Measurements from ENCODE around the gene C22orf39.

DNA sequence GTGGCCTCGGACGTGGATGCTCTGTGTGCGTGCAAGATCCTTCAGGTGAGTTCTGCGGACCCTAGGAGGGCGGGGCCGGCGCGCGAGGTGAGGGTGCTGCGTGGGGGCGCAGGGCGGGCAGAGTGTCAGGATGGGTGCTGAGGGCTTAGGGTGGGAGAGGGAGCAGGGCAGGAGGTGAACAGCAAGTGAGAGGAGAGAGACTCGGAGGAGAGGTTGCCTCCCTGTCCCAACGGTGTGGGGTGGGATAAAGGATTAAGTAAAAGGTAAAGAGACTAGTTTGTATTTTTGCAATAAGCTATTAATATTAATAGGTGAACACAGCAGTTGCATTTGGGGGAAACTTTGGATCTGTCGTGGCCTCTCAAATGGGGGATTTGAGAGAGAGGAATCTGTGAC is 32.7 kb upstream of the C22orf39 start:
- TF ChIP-seq, protein P1, sequence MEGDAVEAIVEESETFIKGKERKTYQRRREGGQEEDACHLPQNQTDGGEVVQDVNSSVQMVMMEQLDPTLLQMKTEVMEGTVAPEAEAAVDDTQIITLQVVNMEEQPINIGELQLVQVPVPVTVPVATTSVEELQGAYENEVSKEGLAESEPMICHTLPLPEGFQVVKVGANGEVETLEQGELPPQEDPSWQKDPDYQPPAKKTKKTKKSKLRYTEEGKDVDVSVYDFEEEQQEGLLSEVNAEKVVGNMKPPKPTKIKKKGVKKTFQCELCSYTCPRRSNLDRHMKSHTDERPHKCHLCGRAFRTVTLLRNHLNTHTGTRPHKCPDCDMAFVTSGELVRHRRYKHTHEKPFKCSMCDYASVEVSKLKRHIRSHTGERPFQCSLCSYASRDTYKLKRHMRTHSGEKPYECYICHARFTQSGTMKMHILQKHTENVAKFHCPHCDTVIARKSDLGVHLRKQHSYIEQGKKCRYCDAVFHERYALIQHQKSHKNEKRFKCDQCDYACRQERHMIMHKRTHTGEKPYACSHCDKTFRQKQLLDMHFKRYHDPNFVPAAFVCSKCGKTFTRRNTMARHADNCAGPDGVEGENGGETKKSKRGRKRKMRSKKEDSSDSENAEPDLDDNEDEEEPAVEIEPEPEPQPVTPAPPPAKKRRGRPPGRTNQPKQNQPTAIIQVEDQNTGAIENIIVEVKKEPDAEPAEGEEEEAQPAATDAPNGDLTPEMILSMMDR (IDR thresholded peaks at IDR 0.05; ENCODE audit: borderline replicate concordance, extremely low read depth, low read length, poor library complexity, severe bottlenecking) = no peak
- no peak for TF ChIP-seq EZH2 (IDR thresholded peaks at IDR 0.05; ENCODE audit: borderline replicate concordance, low read depth, low read length, severe bottlenecking)
